Kidney epithelial cell (primary cell): ENCODE data around the gene ATP1B3. TPM values are rescaled to one million over a fixed set of nuclear protein-coding genes. Genes with fewer than 3 reads are reported as not detected.
"Not testable (repeated sequence)": the region's sequence is repeated elsewhere in the genome, so short reads cannot be mapped to it uniquely, and the experiment has no call there.

Source experiments
- DNase-seq: peaks from one replicate; pipeline ENCODE4 v3.0.0-alpha.2; 2010; ENCODE audit warnings: low read depth
- H3K27me3 ChIP-seq: 2 replicates; pipeline ENCODE4 v1.6.0; 2011; ENCODE audit warnings: low read length; ENCODE audit not compliant: control insufficient read depth, insufficient read depth
- H3K36me3 ChIP-seq: 2 replicates; pipeline ENCODE4 v1.5.1; 2011; ENCODE audit warnings: low read length; ENCODE audit not compliant: control insufficient read depth, insufficient read depth
- H3K4me3 ChIP-seq: 2 replicates; pipeline ENCODE4 v1.5.1; 2011; ENCODE audit warnings: low read depth, mild to moderate bottlenecking, control low read depth, low read length
- CTCF ChIP-seq: IDR thresholded peaks from 2 replicates; pipeline ENCODE4 v1.5.1; 2011; ENCODE audit warnings: mild to moderate bottlenecking, moderate library complexity, low read length, control low read depth, inconsistent platforms; ENCODE audit not compliant: insufficient read depth, poor library complexity, severe bottlenecking
- total RNA-seq: library from RNA; depleted of rRNA; stranded (reverse); fragments of >200 nt; gene quantifications from 2 replicates; pipeline ENCODE4 v1.2.3, GENCODE V29; 2015

The ATP1B3 gene
- total RNA-seq, 1 donor from 2014 or later = 50.8 TPM

- Histone ChIP-seq H3K4me3 (no peak overlapping the region), H3K36me3 (no peaks in the 10 kb centered on the region), H3K27me3 (no peaks in the 10 kb centered on the region)
- no peak for DNase-seq
- TF ChIP-seq CTCF = no peak
These were observed 93.3 kb downstream of the ATP1B3 start for GRCh38 chr3:141969711-141970110.

- no peak for DNase-seq
- Histone ChIP-seq H3K36me3 (no peaks in the 10 kb centered on the region), H3K4me3 (no peak overlapping the region), H3K27me3 (no peaks in the 10 kb centered on the region)
- TF ChIP-seq CTCF = no peak
These were observed 95.1 kb downstream of the ATP1B3 start for GRCh38 chr3:141971571-141971970.

DNA sequence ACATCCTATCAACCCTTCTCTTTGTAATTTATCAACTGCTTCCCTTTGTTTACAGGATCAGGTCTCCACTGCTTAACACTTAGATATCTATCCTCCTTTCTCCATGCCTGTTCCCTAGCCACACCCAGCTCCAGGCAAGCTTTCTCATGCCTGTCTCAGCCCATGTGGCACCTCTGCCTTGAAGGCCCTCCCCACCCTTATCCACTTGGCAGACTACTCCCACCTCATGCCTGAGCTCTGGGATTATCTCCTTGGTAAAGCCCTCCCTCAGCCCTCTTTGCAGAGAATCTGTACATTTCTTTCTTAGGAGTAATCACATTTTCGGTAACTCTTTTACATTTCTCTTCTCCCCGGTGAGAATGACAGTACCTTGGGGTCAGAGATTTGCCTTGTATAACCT is 96.0 kb downstream of the ATP1B3 start:
- no peak for DNase-seq
- Histone ChIP-seq H3K27me3 (no peaks in the 10 kb centered on the region), H3K36me3 (no peaks in the 10 kb centered on the region), H3K4me3 (no peak overlapping the region)
- TF ChIP-seq CTCF = no peak

DNA sequence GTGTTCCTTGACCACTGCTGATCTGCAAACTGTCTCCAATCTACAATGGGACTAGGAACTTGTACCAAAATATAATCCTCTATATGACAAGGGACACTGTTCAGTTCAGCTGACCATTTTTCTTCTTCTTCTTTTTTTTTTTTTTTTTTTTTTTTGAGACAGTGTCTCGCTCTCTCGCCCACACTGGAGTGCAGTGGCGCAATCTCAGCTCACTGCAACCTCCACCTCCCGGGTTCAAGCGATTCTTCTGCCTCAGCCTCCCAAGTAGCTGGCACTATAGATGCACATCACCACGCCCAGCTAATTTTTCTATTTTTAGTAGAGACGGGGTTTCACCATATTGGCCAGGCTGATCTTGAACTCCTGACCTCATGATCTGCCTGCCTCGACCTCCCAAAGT is 98.3 kb downstream of the ATP1B3 start:
- not testable (repeated sequence) for DNase-seq, H3K4me3 ChIP-seq, H3K36me3 ChIP-seq, H3K27me3 ChIP-seq

Other genes with a start within 250 kb of the ATP1B3 start
- gene RNF7, start 138.3 kb upstream of the ATP1B3 start, total RNA-seq = 164 and 174 TPM in 2 replicates
- not detected in 2 replicates for gene GRK7, start 113.2 kb upstream of the ATP1B3 start, total RNA-seq